ENCODE results near the gene ADRM1. TPM values are rescaled to one million over a fixed set of nuclear protein-coding genes. Genes with fewer than 3 reads are reported as not detected.

The ADRM1 gene, protein sequence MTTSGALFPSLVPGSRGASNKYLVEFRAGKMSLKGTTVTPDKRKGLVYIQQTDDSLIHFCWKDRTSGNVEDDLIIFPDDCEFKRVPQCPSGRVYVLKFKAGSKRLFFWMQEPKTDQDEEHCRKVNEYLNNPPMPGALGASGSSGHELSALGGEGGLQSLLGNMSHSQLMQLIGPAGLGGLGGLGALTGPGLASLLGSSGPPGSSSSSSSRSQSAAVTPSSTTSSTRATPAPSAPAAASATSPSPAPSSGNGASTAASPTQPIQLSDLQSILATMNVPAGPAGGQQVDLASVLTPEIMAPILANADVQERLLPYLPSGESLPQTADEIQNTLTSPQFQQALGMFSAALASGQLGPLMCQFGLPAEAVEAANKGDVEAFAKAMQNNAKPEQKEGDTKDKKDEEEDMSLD
- 96.2 TPM for polyA plus RNA-seq (2013, experiment 1 of 4)
- 86.8 TPM for polyA plus RNA-seq (2013, experiment 2 of 4)
- polyA plus RNA-seq (2013, experiment 3 of 4): 76.4 TPM
- polyA plus RNA-seq (2013, experiment 4 of 4): 85.4 TPM

DNA sequence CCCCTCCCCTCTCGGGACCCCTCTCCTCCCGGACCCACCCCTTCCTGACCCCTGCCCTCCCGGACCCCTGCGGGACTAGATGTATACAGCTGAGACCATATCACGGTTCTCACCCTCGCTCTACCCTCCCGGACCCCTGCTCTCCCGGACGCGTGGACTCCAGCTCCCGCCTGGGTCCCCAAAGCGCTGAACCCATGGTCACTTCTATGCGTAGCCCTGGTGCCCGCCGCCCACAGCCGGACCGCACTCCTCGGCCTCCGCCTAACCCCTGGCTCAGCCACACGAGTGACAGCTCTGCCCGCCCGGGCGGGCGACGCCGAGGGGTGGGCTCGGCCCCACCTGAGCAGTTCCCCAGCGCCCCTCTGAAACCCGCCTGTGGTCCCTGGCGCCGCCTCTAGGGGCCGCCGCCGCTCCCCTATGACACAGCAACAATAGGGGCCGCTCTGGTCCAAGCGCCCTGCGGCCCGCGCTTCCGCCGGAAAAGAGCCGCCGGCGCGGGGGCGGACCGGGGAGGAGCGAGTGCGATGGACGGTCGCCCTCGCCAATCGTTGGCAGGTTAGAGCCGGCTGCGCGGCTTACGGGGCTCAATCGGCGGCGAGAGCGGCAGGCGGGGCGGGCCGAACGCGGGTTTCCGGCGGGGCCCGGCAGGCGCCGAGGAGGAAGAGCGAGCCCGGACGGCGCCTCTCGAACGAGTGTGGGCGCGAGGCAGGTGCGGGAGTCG lies at the start of gene ADRM1:
Gene ADRM1 (plus strand): TSS at position 657 of the 721 bp plus-strand sequence. CDS start 572 bp downstream, outside the sequence.
- H3K4me1 ChIP-seq (ENCODE audit: control insufficient read depth, insufficient read depth, low read length): peaks cover 8% of the 10 kb centered on the region
- H3K36me3 ChIP-seq (ENCODE audit: control insufficient read depth, insufficient read depth, low read length): peaks cover 17% of the 10 kb centered on the region
- H3K27ac ChIP-seq (ENCODE audit: insufficient read depth, low read depth, low read length, poor library complexity, severe bottlenecking): peak within 1 kb of the TSS; percentile 98
- 0 to 1% methylated on average over 81 of the region's 81 CpGs for WGBS, 2 experiments
- H3K4me3 ChIP-seq (ENCODE audit: insufficient read depth, low read depth, low read length): peak within 1 kb of the TSS; percentile 93
- no peaks in the 10 kb centered on the region for H3K9me3 ChIP-seq (ENCODE audit: control insufficient read depth, low read length)
- no peaks in the 10 kb centered on the region for H3K27me3 ChIP-seq (ENCODE audit: control insufficient read depth, insufficient read depth, low read length, poor library complexity, severe bottlenecking)

DNA sequence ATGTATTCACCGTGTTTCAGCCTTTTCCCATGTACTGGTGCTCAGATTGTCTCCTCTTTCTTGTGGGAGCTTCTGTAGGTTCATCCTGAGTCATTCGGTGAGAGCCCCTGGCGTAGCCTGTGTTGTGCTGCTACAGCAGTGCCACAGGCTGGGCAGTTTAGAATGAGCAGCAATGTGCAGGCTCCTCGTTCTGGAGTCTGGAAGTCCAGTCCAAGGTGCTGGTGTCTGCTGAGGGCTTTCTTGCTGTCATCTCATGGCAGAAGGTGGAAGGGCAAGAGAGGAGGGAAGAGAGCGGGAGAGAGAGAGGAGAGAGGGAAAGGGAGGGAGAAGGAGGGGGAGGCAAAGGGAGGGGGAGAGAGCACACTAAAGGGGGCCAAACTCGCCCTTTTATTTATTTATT lies 49.4 kb upstream of the ADRM1 start:
- Histone ChIP-seq H3K4me3 (ENCODE audit: insufficient read depth, low read depth, low read length) (no peak overlapping the region), H3K27me3 (ENCODE audit: control insufficient read depth, insufficient read depth, low read length, poor library complexity, severe bottlenecking) (no peaks in the 10 kb centered on the region), H3K9me3 (ENCODE audit: control insufficient read depth, low read length) (no peaks in the 10 kb centered on the region), H3K4me1 (ENCODE audit: control insufficient read depth, insufficient read depth, low read length) (no peaks in the 10 kb centered on the region), H3K36me3 (ENCODE audit: control insufficient read depth, insufficient read depth, low read length) (no peaks in the 10 kb centered on the region), H3K27ac (ENCODE audit: insufficient read depth, low read depth, low read length, poor library complexity, severe bottlenecking) (no peak overlapping the region)
- 81 to 84% methylated on average over 5 to 6 of the region's 6 CpGs for WGBS, 2 experiments

DNA sequence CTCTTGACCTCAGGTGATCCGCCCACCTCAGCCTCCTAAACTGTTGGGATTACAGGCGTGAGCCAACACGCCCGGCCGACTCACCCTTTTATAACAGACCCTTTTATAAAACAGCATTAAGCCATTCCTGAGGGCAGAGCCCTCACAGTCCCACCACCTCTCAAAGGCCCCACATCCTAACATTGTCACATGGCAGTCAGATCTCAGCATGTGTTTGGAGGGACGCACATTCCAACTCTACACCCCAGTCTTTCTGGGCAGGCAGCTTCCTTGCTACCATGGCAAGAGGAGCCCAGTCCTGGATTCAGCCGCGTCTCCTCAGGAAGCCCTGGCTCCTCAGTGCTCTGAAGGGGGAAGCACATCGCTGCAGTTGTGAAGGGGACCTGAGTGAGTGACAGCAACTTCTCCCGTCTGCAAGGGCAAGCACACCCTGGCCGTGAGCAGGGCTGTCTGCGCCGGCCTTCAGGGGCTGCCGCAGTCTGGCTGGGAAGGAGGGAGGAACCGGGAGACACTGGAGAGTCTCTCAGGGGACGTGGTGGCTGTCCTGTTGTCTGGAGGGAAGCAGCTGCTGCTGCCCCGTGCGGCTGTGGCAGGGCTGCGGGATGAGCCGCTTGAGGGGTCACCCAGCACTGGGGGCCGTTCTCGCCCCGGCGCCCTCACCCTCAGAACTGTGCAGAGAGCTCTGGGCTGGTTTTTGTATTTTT lies 48.6 kb upstream of the ADRM1 start:
- no peak overlapping the region for H3K27ac ChIP-seq (ENCODE audit: insufficient read depth, low read depth, low read length, poor library complexity, severe bottlenecking)
- 79 to 80% methylated on average over 24 of the region's 24 CpGs for WGBS, 2 experiments
- H3K4me3 ChIP-seq (ENCODE audit: insufficient read depth, low read depth, low read length): no peak overlapping the region
- H3K9me3 ChIP-seq (ENCODE audit: control insufficient read depth, low read length): no peaks in the 10 kb centered on the region
- no peaks in the 10 kb centered on the region for H3K27me3 ChIP-seq (ENCODE audit: control insufficient read depth, insufficient read depth, low read length, poor library complexity, severe bottlenecking)
- H3K4me1 ChIP-seq (ENCODE audit: control insufficient read depth, insufficient read depth, low read length): no peaks in the 10 kb centered on the region
- no peaks in the 10 kb centered on the region for H3K36me3 ChIP-seq (ENCODE audit: control insufficient read depth, insufficient read depth, low read length)

DNA sequence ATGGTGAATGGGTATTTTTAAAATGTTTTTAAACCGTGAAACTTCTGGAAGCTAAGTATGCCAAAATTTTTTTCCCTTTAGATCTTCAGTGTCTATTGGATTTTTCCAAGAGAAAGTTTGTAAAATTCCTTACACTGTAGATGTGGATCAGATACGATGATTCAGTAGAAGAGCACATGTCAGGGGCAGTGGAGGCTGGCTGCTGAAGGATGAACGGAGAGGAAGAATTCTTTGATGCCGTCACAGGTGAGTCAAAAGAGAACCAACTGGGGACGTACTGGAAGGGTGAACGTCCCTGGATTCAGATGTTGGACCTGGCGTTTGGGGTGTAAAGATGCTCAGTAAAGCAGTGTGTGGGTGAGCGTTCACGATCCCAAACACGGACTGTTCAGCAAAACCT lies 46.8 kb upstream of the ADRM1 start:
- Histone ChIP-seq H3K9me3 (ENCODE audit: control insufficient read depth, low read length) (no peaks in the 10 kb centered on the region), H3K4me3 (ENCODE audit: insufficient read depth, low read depth, low read length) (no peak overlapping the region), H3K27ac (ENCODE audit: insufficient read depth, low read depth, low read length, poor library complexity, severe bottlenecking) (no peak overlapping the region), H3K27me3 (ENCODE audit: control insufficient read depth, insufficient read depth, low read length, poor library complexity, severe bottlenecking) (no peaks in the 10 kb centered on the region), H3K36me3 (ENCODE audit: control insufficient read depth, insufficient read depth, low read length) (no peaks in the 10 kb centered on the region), H3K4me1 (ENCODE audit: control insufficient read depth, insufficient read depth, low read length) (no peaks in the 10 kb centered on the region)
- 96 to 97% methylated on average over 10 of the region's 10 CpGs for WGBS, 2 experiments

DNA sequence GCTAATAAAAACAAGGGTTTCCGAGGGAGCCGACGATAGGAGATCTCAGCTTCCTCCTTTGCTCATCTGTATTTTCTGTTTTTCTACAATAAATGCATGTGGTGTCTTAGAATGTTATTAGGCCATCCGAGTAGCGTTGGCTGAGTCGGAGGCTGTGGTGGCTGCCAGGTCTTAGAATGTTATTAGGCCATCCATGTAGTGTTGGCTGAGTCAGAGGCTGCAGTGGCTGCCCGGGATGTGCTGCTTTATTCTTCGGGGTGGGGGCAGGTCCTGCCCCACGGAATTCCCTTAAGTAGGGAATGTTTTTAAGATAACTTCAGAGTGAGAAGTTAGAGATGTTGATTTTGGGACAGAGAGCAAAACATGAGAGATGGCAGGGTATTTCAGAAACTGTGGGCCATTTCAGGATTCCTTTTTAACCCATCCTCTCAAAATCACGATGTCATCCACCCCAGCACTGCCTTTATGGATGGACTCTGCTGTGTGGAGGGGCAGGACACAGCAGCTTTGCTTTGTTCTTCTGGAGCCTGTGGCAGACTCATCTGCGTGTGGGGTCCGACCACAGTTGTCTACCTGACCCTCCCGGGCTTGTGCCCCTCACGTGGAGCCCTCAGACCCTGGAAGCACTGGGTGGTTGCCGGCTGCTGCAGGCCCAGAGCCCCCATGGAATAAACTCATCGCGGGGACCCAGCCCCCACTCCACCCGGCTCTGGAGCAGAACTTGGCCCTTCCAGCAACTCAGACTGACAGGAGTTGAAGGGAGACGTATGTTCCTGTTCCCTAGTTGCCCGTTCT lies 44.1 kb upstream of the ADRM1 start:
- no peak overlapping the region for H3K27ac ChIP-seq (ENCODE audit: insufficient read depth, low read depth, low read length, poor library complexity, severe bottlenecking)
- H3K27me3 ChIP-seq (ENCODE audit: control insufficient read depth, insufficient read depth, low read length, poor library complexity, severe bottlenecking): no peaks in the 10 kb centered on the region
- peaks cover 8% of the 10 kb centered on the region for H3K36me3 ChIP-seq (ENCODE audit: control insufficient read depth, insufficient read depth, low read length)
- no peak overlapping the region for H3K4me3 ChIP-seq (ENCODE audit: insufficient read depth, low read depth, low read length)
- no peaks in the 10 kb centered on the region for H3K9me3 ChIP-seq (ENCODE audit: control insufficient read depth, low read length)
- WGBS, 2 experiments: 94 to 95% methylated on average over 20 of the region's 20 CpGs
- H3K4me1 ChIP-seq (ENCODE audit: control insufficient read depth, insufficient read depth, low read length): no peaks in the 10 kb centered on the region

DNA sequence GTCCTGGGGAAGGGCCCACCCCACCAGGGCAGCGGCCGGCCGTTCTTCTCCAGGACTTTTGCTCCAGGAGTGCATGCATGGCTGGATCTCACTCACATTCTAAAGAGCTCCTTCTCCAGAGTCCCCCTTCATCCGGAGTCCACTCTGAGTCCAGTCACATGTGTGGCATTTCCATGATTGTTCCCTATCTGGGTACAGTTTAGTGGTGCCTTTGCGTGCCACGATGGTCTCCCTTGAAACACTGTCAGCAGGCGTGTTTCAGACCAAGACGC lies 43.6 kb upstream of the ADRM1 start:
- H3K9me3 ChIP-seq (ENCODE audit: control insufficient read depth, low read length): no peaks in the 10 kb centered on the region
- no peaks in the 10 kb centered on the region for H3K4me1 ChIP-seq (ENCODE audit: control insufficient read depth, insufficient read depth, low read length)
- 97 to 98% methylated on average over 8 of the region's 8 CpGs for WGBS, 2 experiments
- H3K27ac ChIP-seq (ENCODE audit: insufficient read depth, low read depth, low read length, poor library complexity, severe bottlenecking): no peak overlapping the region
- no peaks in the 10 kb centered on the region for H3K27me3 ChIP-seq (ENCODE audit: control insufficient read depth, insufficient read depth, low read length, poor library complexity, severe bottlenecking)
- H3K4me3 ChIP-seq (ENCODE audit: insufficient read depth, low read depth, low read length): no peak overlapping the region
- H3K36me3 ChIP-seq (ENCODE audit: control insufficient read depth, insufficient read depth, low read length): peaks cover 11% of the 10 kb centered on the region

DNA sequence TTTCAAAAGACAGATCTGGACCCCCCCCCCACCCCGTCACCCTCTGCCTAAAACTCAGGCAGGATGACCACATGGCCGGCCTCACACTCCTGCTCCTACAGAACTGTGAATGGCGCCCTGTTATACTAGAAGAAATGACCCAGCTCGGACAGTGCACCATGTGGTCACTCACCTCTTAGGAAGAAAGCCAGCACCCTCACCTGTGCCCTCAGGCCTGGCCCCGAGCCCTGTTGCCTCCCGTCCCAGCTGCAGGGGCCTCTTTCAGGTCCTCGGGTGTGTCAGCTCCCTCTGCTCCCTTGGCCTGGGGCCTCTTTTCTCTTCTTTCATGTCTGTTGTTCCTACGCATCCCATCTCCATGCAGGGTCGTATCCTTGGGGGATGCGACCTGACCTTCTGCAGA lies 40.7 kb upstream of the ADRM1 start:
- Histone ChIP-seq H3K4me1 (ENCODE audit: control insufficient read depth, insufficient read depth, low read length) (no peaks in the 10 kb centered on the region), H3K27ac (ENCODE audit: insufficient read depth, low read depth, low read length, poor library complexity, severe bottlenecking) (no peak overlapping the region), H3K27me3 (ENCODE audit: control insufficient read depth, insufficient read depth, low read length, poor library complexity, severe bottlenecking) (no peaks in the 10 kb centered on the region), H3K4me3 (ENCODE audit: insufficient read depth, low read depth, low read length) (no peak overlapping the region), H3K36me3 (ENCODE audit: control insufficient read depth, insufficient read depth, low read length) (peaks cover 21% of the 10 kb centered on the region), H3K9me3 (ENCODE audit: control insufficient read depth, low read length) (no peaks in the 10 kb centered on the region)
- 93 to 94% methylated on average over 10 of the region's 10 CpGs for WGBS, 2 experiments

DNA sequence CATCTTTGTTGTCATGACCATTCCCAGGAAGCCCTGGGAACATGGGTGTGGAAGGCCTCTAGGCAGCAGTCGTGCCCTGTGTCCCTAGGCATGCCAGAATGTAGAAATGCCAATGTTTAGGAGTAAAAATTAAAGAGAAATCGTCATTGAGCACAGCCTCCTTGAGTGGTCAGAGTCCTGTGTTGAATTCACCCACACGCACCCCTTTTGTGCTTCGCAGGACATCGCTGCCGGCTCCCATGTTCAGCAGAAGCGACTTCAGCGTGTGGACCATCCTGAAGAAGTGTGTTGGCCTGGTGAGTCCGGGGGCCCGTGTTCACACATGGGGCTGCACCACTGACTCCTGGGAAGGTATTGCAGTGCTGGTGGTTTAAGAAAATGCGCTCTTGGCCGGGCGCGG lies 39.4 kb upstream of the ADRM1 start:
- no peak overlapping the region for H3K27ac ChIP-seq (ENCODE audit: insufficient read depth, low read depth, low read length, poor library complexity, severe bottlenecking)
- no peak overlapping the region for H3K4me3 ChIP-seq (ENCODE audit: insufficient read depth, low read depth, low read length)
- no peaks in the 10 kb centered on the region for H3K9me3 ChIP-seq (ENCODE audit: control insufficient read depth, low read length)
- no peaks in the 10 kb centered on the region for H3K4me1 ChIP-seq (ENCODE audit: control insufficient read depth, insufficient read depth, low read length)
- 94 to 95% methylated on average over 14 of the region's 14 CpGs for WGBS, 2 experiments
- no peaks in the 10 kb centered on the region for H3K27me3 ChIP-seq (ENCODE audit: control insufficient read depth, insufficient read depth, low read length, poor library complexity, severe bottlenecking)
- H3K36me3 ChIP-seq (ENCODE audit: control insufficient read depth, insufficient read depth, low read length): peaks cover 21% of the 10 kb centered on the region

DNA sequence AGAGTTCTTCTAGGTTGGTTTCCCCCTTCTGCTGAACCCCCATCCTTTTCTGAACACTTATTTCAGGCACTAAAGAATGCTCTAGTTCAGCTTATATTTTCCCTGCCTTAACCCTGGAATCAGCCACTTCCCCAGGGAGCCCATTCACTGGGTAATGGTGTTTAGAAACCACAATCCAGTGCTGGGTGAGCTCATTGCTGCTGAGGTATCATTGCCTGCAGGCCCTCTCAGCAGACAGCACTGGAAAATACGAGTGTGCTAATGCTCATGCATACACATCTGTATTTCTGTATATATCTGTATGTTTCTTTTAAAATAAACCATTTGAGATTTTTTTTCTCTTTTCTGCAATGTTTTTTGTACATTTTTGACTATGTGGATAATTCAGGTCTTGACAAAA lies 37.4 kb upstream of the ADRM1 start:
- 90% methylated on average over 1 of the region's 1 CpG; no CpG with 5 or more reads in 1 of the 2 experiments for WGBS, 2 experiments
- no peaks in the 10 kb centered on the region for H3K27me3 ChIP-seq (ENCODE audit: control insufficient read depth, insufficient read depth, low read length, poor library complexity, severe bottlenecking)
- peaks cover 21% of the 10 kb centered on the region for H3K36me3 ChIP-seq (ENCODE audit: control insufficient read depth, insufficient read depth, low read length)
- no peak overlapping the region for H3K27ac ChIP-seq (ENCODE audit: insufficient read depth, low read depth, low read length, poor library complexity, severe bottlenecking)
- no peaks in the 10 kb centered on the region for H3K4me1 ChIP-seq (ENCODE audit: control insufficient read depth, insufficient read depth, low read length)
- H3K9me3 ChIP-seq (ENCODE audit: control insufficient read depth, low read length): no peaks in the 10 kb centered on the region
- H3K4me3 ChIP-seq (ENCODE audit: insufficient read depth, low read depth, low read length): no peak overlapping the region
